Ovary (tissue), 3 donors: ENCODE data around the gene CALD1.
A peak's percentile ranks its signal among the peaks of the same experiment; 100 is the strongest.

ENCODE experiments used
- EP300 ChIP-seq: sonication (generic); formaldehyde crosslinking; IDR thresholded peaks from one replicate; pipeline ENCODE4 v1.6.1; 2017; ENCODE audit warnings: antibody characterized with exemption
- POLR2A ChIP-seq: fragments of 450-650 bp; IDR thresholded peaks from one replicate; pipeline ENCODE4 v1.6.1; 2017; ENCODE audit warnings: antibody characterized with exemption, mild to moderate bottlenecking, moderate library complexity
- TF ChIP-seq, protein P1 (sequence below), 3 donors: fragments of 450-650 bp in 2 of 3; fragments of 200-600 bp in 1 of 3; IDR thresholded peaks; one replicate each; pipeline versions ENCODE4 v1.5.1 to v1.8.0; 2016 to 2022; ENCODE audit warnings: antibody characterized with exemption in 3 of 3, mild to moderate bottlenecking in 1 of 3
- donor health status: DM: no; HTN: no; CAD: no.

- TF ChIP-seq, protein P1, sequence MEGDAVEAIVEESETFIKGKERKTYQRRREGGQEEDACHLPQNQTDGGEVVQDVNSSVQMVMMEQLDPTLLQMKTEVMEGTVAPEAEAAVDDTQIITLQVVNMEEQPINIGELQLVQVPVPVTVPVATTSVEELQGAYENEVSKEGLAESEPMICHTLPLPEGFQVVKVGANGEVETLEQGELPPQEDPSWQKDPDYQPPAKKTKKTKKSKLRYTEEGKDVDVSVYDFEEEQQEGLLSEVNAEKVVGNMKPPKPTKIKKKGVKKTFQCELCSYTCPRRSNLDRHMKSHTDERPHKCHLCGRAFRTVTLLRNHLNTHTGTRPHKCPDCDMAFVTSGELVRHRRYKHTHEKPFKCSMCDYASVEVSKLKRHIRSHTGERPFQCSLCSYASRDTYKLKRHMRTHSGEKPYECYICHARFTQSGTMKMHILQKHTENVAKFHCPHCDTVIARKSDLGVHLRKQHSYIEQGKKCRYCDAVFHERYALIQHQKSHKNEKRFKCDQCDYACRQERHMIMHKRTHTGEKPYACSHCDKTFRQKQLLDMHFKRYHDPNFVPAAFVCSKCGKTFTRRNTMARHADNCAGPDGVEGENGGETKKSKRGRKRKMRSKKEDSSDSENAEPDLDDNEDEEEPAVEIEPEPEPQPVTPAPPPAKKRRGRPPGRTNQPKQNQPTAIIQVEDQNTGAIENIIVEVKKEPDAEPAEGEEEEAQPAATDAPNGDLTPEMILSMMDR (IDR thresholded peaks at IDR 0.05) = no peak
- TF ChIP-seq EP300 (no peak), POLR2A (peak; percentile 39)
Observed at GRCh38 chr7:134891262-134891695, 111.8 kb downstream of the CALD1 start.
